Caco-2 (cell line): ENCODE results near the gene OR6C75. TPM values are rescaled to one million over a fixed set of nuclear protein-coding genes. Genes with fewer than 3 reads are reported as not detected.
"Not testable (repeated sequence)": the region's sequence is repeated elsewhere in the genome, so short reads cannot be mapped to it uniquely, and the experiment has no call there.

ENCODE experiments used
- BruUV-seq: library from RNA; stranded (reverse); fragments of 400-500 nt; replicated peaks from 2 replicates; lab custom pipeline; 2021; lab: Mats Ljungman, UMichigan
- CTCF ChIA-PET: fragments of 300-600 bp; sonication (Branson Sonifier 250); formaldehyde crosslinking; loops from one replicate; lab custom pipeline; 2022; ENCODE audit warnings: antibody characterized with exemption; lab: Charles Lee
- POLR2A ChIA-PET: fragments of 300-600 bp; sonication (Branson Sonifier 250); formaldehyde crosslinking; loops from one replicate; lab custom pipeline; 2022; ENCODE audit warnings: antibody characterized with exemption; lab: Charles Lee
- DNase-seq, 2 experiments: peaks; one replicate each; pipeline versions ENCODE4 v3.0.0 to v3.0.0-alpha.2; 2020 to 2022
- H3K27me3 ChIP-seq: replicated peaks from 2 replicates; pipeline ENCODE4 v1.6.0; 2011; ENCODE audit warnings: low read length; ENCODE audit not compliant: control insufficient read depth, insufficient read depth
- H3K36me3 ChIP-seq: 2 replicates; pipeline ENCODE4 v1.5.1; 2011; ENCODE audit warnings: low read length; ENCODE audit not compliant: control insufficient read depth, insufficient read depth
- H3K4me1 ChIP-seq: fragments of 250-450 bp; sonication (Bioruptor Pico); 2 replicates; pipeline ENCODE4 v1.5.1; 2020; ENCODE audit warnings: mild to moderate bottlenecking
- H3K4me3 ChIP-seq: 2 replicates; pipeline ENCODE4 v1.5.1; 2011; ENCODE audit warnings: low read depth, mild to moderate bottlenecking, control low read depth, low read length
- H3K9me3 ChIP-seq: fragments of 250-450 bp; sonication (Bioruptor Pico); 2 replicates; pipeline ENCODE4 v1.5.1; 2020; ENCODE audit warnings: mild to moderate bottlenecking, moderate library complexity
- H3K27ac Mint-ChIP-seq: one replicate; pipeline ENCODE4 v1.8.0; 2022; ENCODE audit warnings: mixed read lengths; ENCODE audit not compliant: unreplicated experiment
- H3K27me3 Mint-ChIP-seq: one replicate; pipeline ENCODE4 v1.8.0; 2022; ENCODE audit warnings: mixed read lengths; ENCODE audit not compliant: insufficient read depth, unreplicated experiment
- H3K36me3 Mint-ChIP-seq: one replicate; pipeline ENCODE4 v1.8.0; 2022; ENCODE audit warnings: mild to moderate bottlenecking, mixed read lengths; ENCODE audit not compliant: insufficient read depth, unreplicated experiment
- H3K4me1 Mint-ChIP-seq: one replicate; pipeline ENCODE4 v1.8.0; 2022; ENCODE audit warnings: low read depth, mixed read lengths; ENCODE audit not compliant: unreplicated experiment
- H3K4me3 Mint-ChIP-seq: one replicate; pipeline ENCODE4 v1.8.0; 2022; ENCODE audit warnings: mild to moderate bottlenecking, moderate library complexity, mixed read lengths; ENCODE audit not compliant: unreplicated experiment
- H3K9me3 Mint-ChIP-seq: one replicate; pipeline ENCODE4 v1.8.0; 2022; ENCODE audit warnings: mixed read lengths; ENCODE audit not compliant: unreplicated experiment
- CTCF ChIP-seq, 2 experiments: fragments of 200-600 bp in 1 of 2; IDR thresholded peaks; 1 replicate in 1 of 2; 2 replicates in 1 of 2; pipeline versions ENCODE4 v1.5.1 to v1.8.0; 2011 to 2022; ENCODE audit warnings: antibody characterized with exemption in 1 of 2, control low read depth in 1 of 2, inconsistent platforms in 1 of 2, low read depth in 1 of 2, low read length in 1 of 2, mild to moderate bottlenecking in 1 of 2, moderate library complexity in 1 of 2; ENCODE audit not compliant: insufficient read depth in 1 of 2, severe bottlenecking in 1 of 2, unreplicated experiment in 1 of 2
- intact Hi-C: fragments of 100-400 bp; cut with micrococcal nuclease; formaldehyde crosslinking; loops from one replicate; pipeline ENCODE4 v1.10.0; 2022; ENCODE audit not compliant: unreplicated experiment
- total RNA-seq: library from RNA; stranded (reverse); gene quantifications from 2 replicates; pipeline ENCODE4 v1.2.3, GENCODE V29; 2022

The OR6C75 gene
- total RNA-seq, 1 experiment from 2014 or later, result not detected

GRCh38 chr12:55330446-55330845 lies 32.3 kb upstream of the OR6C75 start, which contains the start of gene OR6C3:
TSS of gene OR6C3 (plus strand) at chr12:55330746. CDS start at chr12:55331701, 955 bp downstream.
- H3K27me3 Mint-ChIP-seq, result no peaks in the 10 kb centered on the region
- intact Hi-C loops, result no loop called here
- Histone ChIP-seq H3K4me1 (peaks cover 16% of the 10 kb centered on the region), H3K36me3 (no peaks in the 10 kb centered on the region), H3K4me3 (no peak within 1 kb of the TSS), H3K27me3 (no peaks in the 10 kb centered on the region), H3K9me3 (0 out of 2 replicates have a peak, but pooled peaks cover 9% of the 10 kb centered on the region)
- POLR2A ChIA-PET, result no interaction called here
- H3K4me3 Mint-ChIP-seq, result no peak within 1 kb of the TSS
- no peak for TF ChIP-seq CTCF (IDR thresholded peaks at IDR 0.05; ENCODE audit: insufficient read depth in 1 of 2, low read depth in 1 of 2, low read length in 1 of 2, severe bottlenecking in 1 of 2, unreplicated experiment in 1 of 2)
- CTCF ChIA-PET, result no interaction called here
- no peak for DNase-seq
- no TSS peak for BruUV-seq
- no peaks in the 10 kb centered on the region for H3K36me3 Mint-ChIP-seq
- no peak within 1 kb of the TSS for H3K27ac Mint-ChIP-seq
- H3K9me3 Mint-ChIP-seq, result no peaks in the 10 kb centered on the region
- no peaks in the 10 kb centered on the region for H3K4me1 Mint-ChIP-seq

- H3K27me3 Mint-ChIP-seq, result no peaks in the 10 kb centered on the region
- no peaks in the 10 kb centered on the region for H3K36me3 ChIP-seq
- DNase-seq, result no peak
- TF ChIP-seq CTCF (IDR thresholded peaks at IDR 0.05; ENCODE audit: insufficient read depth in 1 of 2, low read depth in 1 of 2, low read length in 1 of 2, severe bottlenecking in 1 of 2, unreplicated experiment in 1 of 2), result no peak
- H3K4me3 Mint-ChIP-seq, result no peak overlapping the region
- BruUV-seq, result no TSS peak
- no peak overlapping the region for H3K27ac Mint-ChIP-seq
- H3K4me1 Mint-ChIP-seq, result peaks cover 11% of the 10 kb centered on the region
- no peak overlapping the region for H3K4me3 ChIP-seq
- H3K9me3 Mint-ChIP-seq, result no peaks in the 10 kb centered on the region
- H3K27me3 ChIP-seq, result no peaks in the 10 kb centered on the region
- CTCF ChIA-PET, result no interaction called here
- intact Hi-C loops, result no loop called here
- peaks cover 35% of the 10 kb centered on the region for H3K4me1 ChIP-seq
- no peaks in the 10 kb centered on the region for H3K36me3 Mint-ChIP-seq
- POLR2A ChIA-PET, result no interaction called here
- peaks cover 12% of the 10 kb centered on the region; the same call in 1 of the 2 replicates for H3K9me3 ChIP-seq
These were observed 26.8 kb upstream of the OR6C75 start for GRCh38 chr12:55336002-55336401.

- BruUV-seq, DNase-seq, H3K36me3 ChIP-seq, H3K9me3 Mint-ChIP-seq, intact Hi-C loops, H3K27me3 ChIP-seq, H3K4me1 ChIP-seq, POLR2A ChIA-PET, H3K9me3 ChIP-seq, H3K27ac Mint-ChIP-seq, H3K4me3 ChIP-seq, H3K27me3 Mint-ChIP-seq, H3K4me1 Mint-ChIP-seq, H3K4me3 Mint-ChIP-seq, CTCF ChIA-PET, H3K36me3 Mint-ChIP-seq: not testable (repeated sequence)
These were observed 7.4 kb upstream of the OR6C75 start for GRCh38 chr12:55355338-55355737.

GRCh38 chr12:55365086-55365485 lies 2.3 kb downstream of the OR6C75 start:
- H3K4me1 ChIP-seq, result no peaks in the 10 kb centered on the region
- Mint-ChIP-seq H3K27me3 (no peaks in the 10 kb centered on the region), H3K9me3 (no peaks in the 10 kb centered on the region), H3K36me3 (no peaks in the 10 kb centered on the region), H3K27ac (no peak overlapping the region), H3K4me3 (no peak overlapping the region), H3K4me1 (peaks cover 6% of the 10 kb centered on the region)
- no peak overlapping the region for H3K4me3 ChIP-seq
- no peak for TF ChIP-seq CTCF (IDR thresholded peaks at IDR 0.05; ENCODE audit: insufficient read depth in 1 of 2, low read depth in 1 of 2, low read length in 1 of 2, severe bottlenecking in 1 of 2, unreplicated experiment in 1 of 2)
- ChIA-PET CTCF (no interaction called here), POLR2A (no interaction called here)
- no peaks in the 10 kb centered on the region for H3K9me3 ChIP-seq
- H3K27me3 ChIP-seq, result no peaks in the 10 kb centered on the region
- BruUV-seq, result no TSS peak
- H3K36me3 ChIP-seq, result no peaks in the 10 kb centered on the region
- DNase-seq, result no peak
- intact Hi-C loops, result no loop called here
